NOMO-1 treated with DMSO at 0.1 percent for 48 hours (cell line): ENCODE results near the gene RC3H2.
"Not testable (repeated sequence)": the region's sequence is repeated elsewhere in the genome, so short reads cannot be mapped to it uniquely, and the experiment has no call there.

Experiments used
- DNase-seq: peaks from one replicate; lab custom pipeline; 2025; ENCODE audit not compliant: unreplicated experiment; lab: John Stamatoyannopoulos, UW

Gene RC3H2

GRCh38 chr9:122845116-122845515 lies 60.0 kb downstream of the RC3H2 start:
- no peak for DNase-seq

GRCh38 chr9:122844137-122844536 lies 61.0 kb downstream of the RC3H2 start:
- DNase-seq = no peak

- no peak for DNase-seq
These were observed 63.7 kb downstream of the RC3H2 start for GRCh38 chr9:122841501-122841900.

- not testable (repeated sequence) for DNase-seq
These were observed 66.7 kb downstream of the RC3H2 start for GRCh38 chr9:122838441-122838840.

GRCh38 chr9:122837266-122837850 lies 67.8 kb downstream of the RC3H2 start:
- DNase-seq = no peak

GRCh38 chr9:122835313-122835731 lies 69.8 kb downstream of the RC3H2 start:
- no peak for DNase-seq

GRCh38 chr9:122832194-122832593 lies 73.0 kb downstream of the RC3H2 start:
- no peak for DNase-seq

- DNase-seq = peak; percentile 2
These were observed 76.2 kb downstream of the RC3H2 start for GRCh38 chr9:122828965-122829284.

GRCh38 chr9:122827761-122828093 lies 77.4 kb downstream of the RC3H2 start:
- DNase-seq = no peak

GRCh38 chr9:122822938-122823337 lies 82.2 kb downstream of the RC3H2 start:
- no peak for DNase-seq

GRCh38 chr9:122822056-122822455 lies 83.1 kb downstream of the RC3H2 start:
- DNase-seq = no peak

GRCh38 chr9:122821278-122821943 lies 83.7 kb downstream of the RC3H2 start:
- DNase-seq = peak; percentile 93

- no peak for DNase-seq
These were observed 84.7 kb downstream of the RC3H2 start for GRCh38 chr9:122820490-122820845.

- no peak for DNase-seq
These were observed 85.2 kb downstream of the RC3H2 start for GRCh38 chr9:122819791-122820489.

GRCh38 chr9:122819326-122819725 lies 85.8 kb downstream of the RC3H2 start:
- DNase-seq = no peak

GRCh38 chr9:122816163-122816867 lies 88.8 kb downstream of the RC3H2 start:
- DNase-seq = no peak

- no peak for DNase-seq
These were observed 89.6 kb downstream of the RC3H2 start for GRCh38 chr9:122815544-122815943.

- peak; percentile 79 for DNase-seq
These were observed 90.6 kb downstream of the RC3H2 start for GRCh38 chr9:122814545-122814944.

- no peak for DNase-seq
These were observed 92.4 kb downstream of the RC3H2 start for GRCh38 chr9:122812736-122813135.

- DNase-seq = peak; percentile 68
These were observed 94.7 kb downstream of the RC3H2 start for GRCh38 chr9:122810306-122810946.

- not testable (repeated sequence) for DNase-seq
These were observed 95.9 kb downstream of the RC3H2 start for GRCh38 chr9:122809261-122809660.

GRCh38 chr9:122808141-122808540 lies 97.0 kb downstream of the RC3H2 start:
- DNase-seq = no peak
